CD4-positive, alpha-beta T cell (primary cell): Measurements from ENCODE around the gene TF. TPM values are rescaled to one million over a fixed set of nuclear protein-coding genes. Genes with fewer than 3 reads are reported as not detected.

ENCODE experiments used
- ATAC-seq: fragments of 200-7000 bp; cut with Tn5 transposase; one replicate; pipeline ENCODE4 v1.10.0; 2022; ENCODE audit warnings: mild to moderate bottlenecking; ENCODE audit not compliant: poor library complexity
- CTCF ChIA-PET: fragments of 350-600 bp; sonication (Branson Sonifier 250); formaldehyde crosslinking; loops from one replicate; lab custom pipeline; 2021; ENCODE audit warnings: antibody characterized with exemption, inconsistent platforms; lab: Charles Lee
- POLR2A ChIA-PET: fragments of 350-600 bp; sonication (Branson Sonifier 250); formaldehyde crosslinking; loops from one replicate; lab custom pipeline; 2021; ENCODE audit warnings: antibody characterized with exemption, inconsistent platforms; lab: Charles Lee
- DNase-seq, 14 experiments: peaks; one replicate each; pipeline ENCODE4 v3.0.0-alpha.2; 2013 to 2020; ENCODE audit warnings: mixed read lengths in 2 of 14
- H3K27ac ChIP-seq, 2 donors: one replicate each; pipeline versions ENCODE4 v1.5.1 to v1.7.0; 2013; ENCODE audit warnings: low read length in 2 of 2, low read depth in 1 of 2, mild to moderate bottlenecking in 1 of 2
- H3K27me3 ChIP-seq, 2 experiments: 1 replicate in 1 of 2; 2 replicates in 1 of 2; pipeline versions ENCODE4 v1.6.1 to v1.7.0; 2013; ENCODE audit warnings: low read length in 2 of 2, control low read depth in 1 of 2, mild to moderate bottlenecking in 1 of 2, moderate library complexity in 1 of 2; ENCODE audit not compliant: insufficient read depth in 2 of 2, control insufficient read depth in 1 of 2
- H3K36me3 ChIP-seq: one replicate; pipeline ENCODE4 v1.6.1; 2013; ENCODE audit warnings: low read length, control low read depth; ENCODE audit not compliant: insufficient read depth
- H3K4me1 ChIP-seq: one replicate; pipeline ENCODE4 v1.6.1; 2013; ENCODE audit warnings: low read length, control low read depth; ENCODE audit not compliant: insufficient read depth
- H3K4me3 ChIP-seq: one replicate; pipeline ENCODE4 v1.5.1; 2013; ENCODE audit warnings: mild to moderate bottlenecking, low read length, moderate library complexity
- H3K9me3 ChIP-seq, 2 experiments: 1 replicate in 1 of 2; 2 replicates in 1 of 2; pipeline versions ENCODE4 v1.6.1 to v1.7.0; 2013; ENCODE audit warnings: low read length in 2 of 2, mild to moderate bottlenecking in 2 of 2, control low read depth in 1 of 2, moderate library complexity in 1 of 2; ENCODE audit not compliant: control insufficient read depth in 1 of 2, insufficient read depth in 1 of 2
- H3K27ac Mint-ChIP-seq: one replicate; pipeline ENCODE4 v1.8.0; 2020; ENCODE audit warnings: mixed read lengths
- H3K27me3 Mint-ChIP-seq: one replicate; pipeline ENCODE4 v1.8.0; 2021; ENCODE audit warnings: mixed read lengths
- H3K36me3 Mint-ChIP-seq: one replicate; pipeline ENCODE4 v1.8.0; 2021; ENCODE audit warnings: low read depth, mixed read lengths
- H3K4me1 Mint-ChIP-seq: one replicate; pipeline ENCODE4 v1.8.0; 2021; ENCODE audit warnings: low read depth, mixed read lengths
- H3K4me3 Mint-ChIP-seq: one replicate; pipeline ENCODE4 v1.8.0; 2020; ENCODE audit warnings: mild to moderate bottlenecking, mixed read lengths
- H3K9me3 Mint-ChIP-seq: one replicate; pipeline ENCODE4 v1.8.0; 2020; ENCODE audit warnings: mixed read lengths
- intact Hi-C, 2 experiments: fragments of 100-400 bp; cut with DNase I in 1 of 2; cut with micrococcal nuclease in 1 of 2; formaldehyde crosslinking; loops; one replicate each; pipeline versions ENCODE4 v1.15.1 to v1.9.0; 2023 to 2025; cut with DNase I, micrococcal nuclease
- total RNA-seq, 174 experiments: library from RNA in 2 of 174; stranded (reverse) in 2 of 174; gene quantifications; one replicate each; pipeline ENCODE4 v1.2.3 and lab custom pipeline; 2021 to 2026
- TF ChIP-seq, protein P1 (sequence below): fragments of 200-600 bp; IDR thresholded peaks from one replicate; pipeline ENCODE4 v1.8.0; 2022; ENCODE audit warnings: antibody characterized with exemption, mild to moderate bottlenecking

The TF gene
- total RNA-seq, 2 experiments from 2014 or later: 0.30 to 0.34 TPM

DNA sequence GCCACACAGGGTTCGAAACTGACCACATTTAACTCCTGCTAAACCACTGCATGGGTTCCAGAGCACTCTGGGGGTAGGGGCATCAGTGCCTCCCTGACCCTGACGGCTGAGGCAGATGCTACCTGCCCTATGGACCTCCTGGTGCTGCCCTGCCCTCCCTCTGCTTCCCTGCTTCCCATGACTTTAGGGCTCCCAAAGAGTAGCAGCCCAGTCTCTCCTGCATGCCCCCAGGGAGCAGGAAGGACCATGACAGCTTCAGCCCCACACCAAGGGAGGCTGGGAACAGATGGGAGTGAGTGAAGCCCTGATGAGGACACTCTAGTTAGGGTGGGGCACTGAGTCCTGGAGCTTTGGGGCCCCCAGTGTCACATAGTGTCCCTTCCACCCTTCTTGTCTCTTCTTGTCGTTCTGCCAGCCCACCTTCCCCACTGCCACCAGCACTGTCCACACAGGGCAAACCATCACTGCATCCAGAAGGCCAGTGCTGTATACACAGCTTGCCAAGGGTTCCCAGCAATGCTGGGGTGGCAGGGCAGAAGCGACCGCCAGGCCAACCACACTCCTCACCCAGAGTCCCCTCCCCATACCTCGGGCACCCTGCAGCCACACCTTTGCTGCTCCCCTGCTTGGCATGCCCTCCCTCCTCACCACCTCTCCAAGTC is 90.4 kb downstream of the TF start:
- H3K27me3 ChIP-seq: no peaks in the 10 kb centered on the region
- H3K4me1 ChIP-seq: no peaks in the 10 kb centered on the region
- CTCF ChIA-PET: no interaction called here
- ATAC-seq (no peak), DNase-seq (no peak)
- no peak overlapping the region for H3K27ac ChIP-seq
- H3K9me3 Mint-ChIP-seq: no peaks in the 10 kb centered on the region
- H3K9me3 ChIP-seq: no peaks in the 10 kb centered on the region
- H3K36me3 Mint-ChIP-seq: no peaks in the 10 kb centered on the region
- H3K4me3 Mint-ChIP-seq: no peak overlapping the region
- H3K4me3 ChIP-seq: no peak overlapping the region
- intact Hi-C loops: no loop called here
- TF ChIP-seq, protein P1, sequence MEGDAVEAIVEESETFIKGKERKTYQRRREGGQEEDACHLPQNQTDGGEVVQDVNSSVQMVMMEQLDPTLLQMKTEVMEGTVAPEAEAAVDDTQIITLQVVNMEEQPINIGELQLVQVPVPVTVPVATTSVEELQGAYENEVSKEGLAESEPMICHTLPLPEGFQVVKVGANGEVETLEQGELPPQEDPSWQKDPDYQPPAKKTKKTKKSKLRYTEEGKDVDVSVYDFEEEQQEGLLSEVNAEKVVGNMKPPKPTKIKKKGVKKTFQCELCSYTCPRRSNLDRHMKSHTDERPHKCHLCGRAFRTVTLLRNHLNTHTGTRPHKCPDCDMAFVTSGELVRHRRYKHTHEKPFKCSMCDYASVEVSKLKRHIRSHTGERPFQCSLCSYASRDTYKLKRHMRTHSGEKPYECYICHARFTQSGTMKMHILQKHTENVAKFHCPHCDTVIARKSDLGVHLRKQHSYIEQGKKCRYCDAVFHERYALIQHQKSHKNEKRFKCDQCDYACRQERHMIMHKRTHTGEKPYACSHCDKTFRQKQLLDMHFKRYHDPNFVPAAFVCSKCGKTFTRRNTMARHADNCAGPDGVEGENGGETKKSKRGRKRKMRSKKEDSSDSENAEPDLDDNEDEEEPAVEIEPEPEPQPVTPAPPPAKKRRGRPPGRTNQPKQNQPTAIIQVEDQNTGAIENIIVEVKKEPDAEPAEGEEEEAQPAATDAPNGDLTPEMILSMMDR: no peak
- POLR2A ChIA-PET: no interaction called here
- no peak overlapping the region for H3K27ac Mint-ChIP-seq
- H3K4me1 Mint-ChIP-seq: no peaks in the 10 kb centered on the region
- no peaks in the 10 kb centered on the region for H3K27me3 Mint-ChIP-seq
- no peaks in the 10 kb centered on the region for H3K36me3 ChIP-seq

- POLR2A ChIA-PET: no interaction called here
- Mint-ChIP-seq H3K27ac (no peak overlapping the region), H3K4me1 (no peaks in the 10 kb centered on the region), H3K27me3 (no peaks in the 10 kb centered on the region), H3K4me3 (no peak overlapping the region), H3K9me3 (no peaks in the 10 kb centered on the region), H3K36me3 (no peaks in the 10 kb centered on the region)
- ATAC-seq (no peak), DNase-seq (no peak)
- Histone ChIP-seq H3K27me3 (no peaks in the 10 kb centered on the region), H3K27ac (no peak overlapping the region), H3K9me3 (no peaks in the 10 kb centered on the region), H3K4me1 (no peaks in the 10 kb centered on the region), H3K4me3 (no peak overlapping the region), H3K36me3 (no peaks in the 10 kb centered on the region)
- intact Hi-C loops: no loop called here
- TF ChIP-seq, protein P1: no peak
- CTCF ChIA-PET: no interaction called here
These were observed 91.5 kb downstream of the TF start for GRCh38 chr3:133837487-133838295.

DNA sequence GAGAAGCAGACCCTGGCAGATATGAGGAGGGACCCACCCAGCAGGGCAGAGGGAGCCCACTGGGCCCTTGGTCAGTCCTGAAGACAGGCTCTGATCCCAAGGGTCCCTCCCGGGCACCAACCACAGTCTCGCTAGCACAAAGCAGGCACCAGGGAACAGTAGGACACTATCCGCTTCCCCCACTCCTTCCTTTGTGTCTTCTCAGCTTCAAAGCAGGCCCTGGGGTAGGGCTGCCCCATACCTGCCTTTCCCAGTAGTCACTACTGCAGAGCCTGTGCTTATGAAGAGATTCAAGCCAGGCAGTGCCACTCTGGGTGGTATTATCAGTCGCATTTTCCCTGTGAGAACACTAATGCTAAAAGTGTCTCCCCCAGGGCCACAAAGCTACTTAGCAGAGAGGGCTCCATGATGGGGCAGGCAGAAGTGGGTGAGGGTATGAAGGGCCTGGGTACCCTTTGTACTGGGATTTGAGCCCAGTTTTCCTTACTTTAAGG is 92.2 kb downstream of the TF start:
- Histone ChIP-seq H3K4me1 (no peaks in the 10 kb centered on the region), H3K9me3 (no peaks in the 10 kb centered on the region), H3K27ac (no peak overlapping the region), H3K27me3 (peaks cover 0 to 2% of the 10 kb centered on the region in 2 experiments), H3K36me3 (no peaks in the 10 kb centered on the region), H3K4me3 (no peak overlapping the region)
- ATAC-seq (no peak), DNase-seq (no peak)
- ChIA-PET CTCF (no interaction called here), POLR2A (no interaction called here)
- Mint-ChIP-seq H3K27me3 (no peaks in the 10 kb centered on the region), H3K27ac (no peak overlapping the region), H3K4me1 (no peaks in the 10 kb centered on the region), H3K4me3 (no peak overlapping the region), H3K9me3 (no peaks in the 10 kb centered on the region), H3K36me3 (no peaks in the 10 kb centered on the region)
- TF ChIP-seq, protein P1: no peak
- intact Hi-C loops: no loop called here
